Transverse colon (tissue), 4 donors: ENCODE results near the gene PRICKLE2. TPM values are rescaled to one million over a fixed set of nuclear protein-coding genes. Genes with fewer than 3 reads are reported as not detected.

ENCODE experiments used
- DNase-seq: peaks from one replicate; pipeline ENCODE4 v3.0.0-alpha.2; 2019
- H3K27ac ChIP-seq, 4 donors: fragments of 200-600 bp; sonication (generic); 2 replicates each; pipeline ENCODE4 v1.5.1; 2016 to 2018; ENCODE audit warnings: inconsistent platforms in 4 of 4
- H3K27me3 ChIP-seq: fragments of 200-600 bp; sonication (generic); 2 replicates; pipeline ENCODE4 v1.5.1; 2017; ENCODE audit warnings: inconsistent platforms
- H3K36me3 ChIP-seq, 4 donors: fragments of 200-600 bp; sonication (generic); 2 replicates each; pipeline ENCODE4 v1.5.1; 2017 to 2019; ENCODE audit warnings: inconsistent platforms in 4 of 4
- H3K4me1 ChIP-seq, 4 donors: fragments of 200-600 bp; sonication (generic); 2 replicates each; pipeline ENCODE4 v1.5.1; 2017 to 2020; ENCODE audit warnings: inconsistent platforms in 4 of 4
- H3K4me3 ChIP-seq, 4 donors: fragments of 200-600 bp; sonication (generic); 1 replicate in 1 of 4; 2 replicates in 3 of 4; pipeline versions ENCODE4 v1.5.1 to v1.6.1; 2017 to 2019; ENCODE audit warnings: inconsistent platforms in 4 of 4
- H3K9me3 ChIP-seq, 2 donors: fragments of 200-600 bp; sonication (generic); 2 replicates each; pipeline ENCODE4 v1.5.1; 2017 to 2019; ENCODE audit warnings: inconsistent platforms in 2 of 2
- EP300 ChIP-seq: sonication (generic); formaldehyde crosslinking; IDR thresholded peaks from one replicate; pipeline ENCODE4 v1.6.1; 2017; ENCODE audit warnings: antibody characterized with exemption, low read depth
- POLR2A ChIP-seq: fragments of 450-650 bp; IDR thresholded peaks from one replicate; pipeline ENCODE4 v1.6.1; 2016; ENCODE audit warnings: antibody characterized with exemption, mild to moderate bottlenecking, moderate library complexity
- POLR2AphosphoS5 ChIP-seq, 3 donors: sonication (generic); formaldehyde crosslinking; IDR thresholded peaks; one replicate each; pipeline ENCODE4 v1.6.1; 2016; ENCODE audit warnings: antibody characterized with exemption in 3 of 3
- WGBS, 2 donors: methylation state at CpG; one replicate each; pipeline ENCODE4 v1.1.5; 2018; ENCODE audit warnings: low coverage in 1 of 2; 5-methylcytosine and 5-hydroxymethylcytosine counted together
- in situ Hi-C, 4 donors: fragments of 200-750 bp; cut with MboI; loops; one replicate each; pipeline versions ENCODE4 v1.15.0 to v1.15.1; 2017; ENCODE audit warnings: low sequenced_read_pairs in 3 of 4, low pct_ligation_motif_present in 1 of 4, low pct_unique_long_range_greater_than_20kb in 1 of 4
- intact Hi-C: fragments of 100-400 bp; cut with DNase I; formaldehyde crosslinking; loops from one replicate; pipeline ENCODE4 v1.15.1; 2023; ENCODE audit warnings: low total_unique reads
- total RNA-seq, 4 donors: library from RNA; depleted of rRNA; stranded (reverse); fragments of >200 nt; gene quantifications; one replicate each; pipeline ENCODE4 v1.1.0, GENCODE V29; 2016
- TF ChIP-seq, protein P1 (sequence below), 5 experiments: fragments of 200-600 bp in 3 of 5; fragments of 450-650 bp in 2 of 5; sonication (generic) in 3 of 5; IDR thresholded peaks; 1 replicate in 2 of 5; 2 replicates in 3 of 5; pipeline ENCODE4 v1.5.1; 2016 to 2017; ENCODE audit warnings: antibody characterized with exemption in 5 of 5, inconsistent platforms in 3 of 5, mild to moderate bottlenecking in 2 of 5, moderate library complexity in 1 of 5

PRICKLE2 gene
- total RNA-seq, 4 donors from 2014 or later = 8.5 to 38.4 (median 17.4) TPM

DNA sequence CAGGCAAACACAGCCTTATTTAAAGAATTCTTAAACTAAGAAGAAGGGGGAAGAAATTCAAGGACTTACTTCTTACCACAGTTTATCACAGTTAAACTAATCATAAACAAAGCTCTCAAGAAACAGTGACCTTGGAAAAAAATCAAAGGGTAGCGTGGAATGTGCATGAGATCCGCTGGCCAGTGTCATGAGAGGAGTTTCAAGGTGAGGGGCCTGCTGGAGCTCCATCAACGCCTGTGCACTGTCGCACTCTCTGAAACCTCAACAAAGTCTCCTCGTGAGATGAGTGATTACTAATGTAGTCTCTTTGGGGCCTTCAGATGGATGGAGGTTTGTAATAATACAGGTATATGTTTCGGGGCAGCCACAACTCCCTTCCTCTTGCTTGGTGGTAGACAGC lies 28.4 kb upstream of the PRICKLE2 start:
- DNase-seq = no peak
- Histone ChIP-seq H3K9me3 (no peaks in the 10 kb centered on the region), H3K27me3 (no peaks in the 10 kb centered on the region), H3K4me1 (peaks cover 0 to 14% (median 1%) of the 10 kb centered on the region in 4 donors), H3K36me3 (no peaks in the 10 kb centered on the region), H3K27ac (peak overlapping the region; percentile 8 to 66 (median 56)), H3K4me3 (no peak overlapping the region)
- in situ Hi-C loops (loop anchor here in 2 of 4 donors (25.0 kb wide), 2 partner anchors 91 to 216 kb away; no protein-coding TSS in a partner anchor), intact Hi-C loops (no loop called here)
- WGBS, 2 donors = 60 to 64% methylated on average over 4 to 6 of the region's 6 CpGs
- TF ChIP-seq, protein P1, sequence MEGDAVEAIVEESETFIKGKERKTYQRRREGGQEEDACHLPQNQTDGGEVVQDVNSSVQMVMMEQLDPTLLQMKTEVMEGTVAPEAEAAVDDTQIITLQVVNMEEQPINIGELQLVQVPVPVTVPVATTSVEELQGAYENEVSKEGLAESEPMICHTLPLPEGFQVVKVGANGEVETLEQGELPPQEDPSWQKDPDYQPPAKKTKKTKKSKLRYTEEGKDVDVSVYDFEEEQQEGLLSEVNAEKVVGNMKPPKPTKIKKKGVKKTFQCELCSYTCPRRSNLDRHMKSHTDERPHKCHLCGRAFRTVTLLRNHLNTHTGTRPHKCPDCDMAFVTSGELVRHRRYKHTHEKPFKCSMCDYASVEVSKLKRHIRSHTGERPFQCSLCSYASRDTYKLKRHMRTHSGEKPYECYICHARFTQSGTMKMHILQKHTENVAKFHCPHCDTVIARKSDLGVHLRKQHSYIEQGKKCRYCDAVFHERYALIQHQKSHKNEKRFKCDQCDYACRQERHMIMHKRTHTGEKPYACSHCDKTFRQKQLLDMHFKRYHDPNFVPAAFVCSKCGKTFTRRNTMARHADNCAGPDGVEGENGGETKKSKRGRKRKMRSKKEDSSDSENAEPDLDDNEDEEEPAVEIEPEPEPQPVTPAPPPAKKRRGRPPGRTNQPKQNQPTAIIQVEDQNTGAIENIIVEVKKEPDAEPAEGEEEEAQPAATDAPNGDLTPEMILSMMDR (IDR thresholded peaks at IDR 0.05) = no peak
- TF ChIP-seq EP300 = no peak
- no peak for TF ChIP-seq POLR2A
- no peak for TF ChIP-seq POLR2AphosphoS5 (IDR thresholded peaks at IDR 0.05)

DNA sequence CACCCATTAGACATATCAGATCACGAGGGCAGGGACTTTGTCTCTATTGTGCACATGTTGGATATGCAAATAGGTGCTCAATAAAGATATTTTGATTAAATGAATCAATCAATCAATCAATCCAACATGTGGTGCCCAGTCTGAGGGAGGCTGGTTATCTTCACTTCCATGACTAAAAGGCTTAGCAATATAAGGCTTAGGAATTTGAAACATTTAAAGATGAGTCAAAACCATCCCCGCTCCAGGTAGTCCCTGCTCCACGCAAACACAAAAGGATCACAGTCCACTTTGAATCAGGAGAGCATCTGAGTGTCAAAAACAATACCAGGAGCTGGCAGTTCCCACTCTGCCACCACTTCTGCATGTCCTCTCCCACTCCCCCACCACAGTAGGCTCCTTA lies 25.8 kb upstream of the PRICKLE2 start:
- 79 to 89% methylated on average over 1 to 3 of the region's 3 CpGs for WGBS, 2 donors
- Histone ChIP-seq H3K4me1 (peaks cover 0 to 21% (median 0%) of the 10 kb centered on the region in 4 donors), H3K4me3 (no peak overlapping the region), H3K9me3 (no peaks in the 10 kb centered on the region), H3K36me3 (no peaks in the 10 kb centered on the region), H3K27me3 (no peaks in the 10 kb centered on the region), H3K27ac (no peak overlapping the region)
- in situ Hi-C loops (loop anchor here in 2 of 4 donors (25.0 kb wide), 2 partner anchors 89 to 214 kb away; no protein-coding TSS in a partner anchor), intact Hi-C loops (no loop called here)
- TF ChIP-seq POLR2A (no peak), EP300 (no peak), POLR2AphosphoS5 (IDR thresholded peaks at IDR 0.05) (no peak)
- TF ChIP-seq, protein P1 (IDR thresholded peaks at IDR 0.05) = no peak
- DNase-seq = no peak

DNA sequence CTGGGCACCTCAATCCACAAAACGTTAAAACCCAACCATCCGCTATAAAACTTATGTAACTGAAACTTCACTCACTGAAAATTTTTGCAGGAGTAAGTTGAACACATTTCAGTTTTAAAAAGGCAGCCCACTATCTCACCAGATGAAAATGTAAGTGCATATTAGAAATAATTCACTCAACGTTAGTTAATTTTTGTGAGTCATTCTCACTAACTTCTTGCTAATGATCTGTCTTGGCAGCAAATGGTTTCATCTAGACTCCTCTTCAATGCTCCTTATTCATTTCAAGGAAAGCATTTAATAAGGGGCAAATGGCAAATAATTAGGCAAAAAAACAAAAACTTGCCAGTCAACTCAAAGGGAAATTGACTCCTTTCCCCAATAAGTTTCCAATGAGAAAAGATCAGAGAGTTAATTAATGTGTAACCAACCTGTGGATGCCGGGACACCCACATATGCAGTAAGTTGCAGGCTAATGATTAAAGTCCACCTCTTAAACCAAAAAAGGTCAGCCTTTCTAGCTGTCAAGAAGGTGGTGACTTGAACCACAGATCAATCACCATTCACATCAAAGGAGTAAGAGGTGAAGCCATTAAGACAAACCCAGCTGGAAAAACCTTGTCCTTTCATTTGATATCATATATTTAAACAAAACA lies 22.9 kb upstream of the PRICKLE2 start:
- no peak for DNase-seq

More for the DNA sequence above, 22.9 kb upstream of the PRICKLE2 start:
- in situ Hi-C loops = no loop called here
- H3K4me3 ChIP-seq = no peak overlapping the region
- H3K4me1 ChIP-seq = peaks cover 0 to 7% (median 0%) of the 10 kb centered on the region in 4 donors
- H3K36me3 ChIP-seq = no peaks in the 10 kb centered on the region
- no peaks in the 10 kb centered on the region for H3K9me3 ChIP-seq
- intact Hi-C loops = no loop called here
- 57 to 74% methylated on average over 4 of the region's 4 CpGs for WGBS, 2 donors
- no peak for TF ChIP-seq POLR2AphosphoS5 (IDR thresholded peaks at IDR 0.05)
- TF ChIP-seq EP300 = no peak
- no peak for TF ChIP-seq POLR2A
- TF ChIP-seq, protein P1 (IDR thresholded peaks at IDR 0.05) = no peak
- no peaks in the 10 kb centered on the region for H3K27me3 ChIP-seq
- peak overlapping the region in 1 of 4 donors; percentile 18 for H3K27ac ChIP-seq
